HCT116 (cell line): ENCODE measurements around the gene ARMS2. TPM values are rescaled to one million over a fixed set of nuclear protein-coding genes. Genes with fewer than 3 reads are reported as not detected.

Experiments
- ATAC-seq: fragments of 200-7000 bp; cut with Tn5 transposase; 2 replicates; pipeline ENCODE4 v1.9.1; 2020; ENCODE audit warnings: mild to moderate bottlenecking, moderate library complexity
- BruUV-seq: library from RNA; stranded (reverse); fragments of 400-500 nt; replicated peaks from 2 replicates; lab custom pipeline; 2021; lab: Mats Ljungman, UMichigan
- CTCF ChIA-PET: fragments of 300-600 bp; sonication (Branson Sonifier 250); formaldehyde crosslinking; loops from one replicate; lab custom pipeline; 2021; ENCODE audit warnings: antibody characterized with exemption; lab: Charles Lee
- POLR2A ChIA-PET: fragments of 300-600, 350-600 bp; sonication (Branson Sonifier 250); formaldehyde crosslinking; loops from one replicate; lab custom pipeline; 2021; ENCODE audit warnings: antibody characterized with exemption; lab: Charles Lee
- RAD21 ChIA-PET, 2 experiments: fragments of 300-600 bp; sonication (Branson Sonifier 250); formaldehyde crosslinking; loops; one replicate each; lab custom pipeline; 2023; ENCODE audit warnings: low total read pairs in 2 of 2; ENCODE audit not compliant: uncharacterized antibody in 2 of 2, unreplicated experiment in 2 of 2, low non-redundant PET in 1 of 2; lab: Charles Lee
- DNase-seq: peaks from one replicate; pipeline ENCODE4 v3.0.0-alpha.2; 2010; ENCODE audit warnings: low read depth, low spot score
- H2AFZ ChIP-seq: fragments of 200-600 bp; shearing (Covaris generic), sonication (generic); 2 replicates; pipeline ENCODE4 v1.6.1; 2017; ENCODE audit warnings: low read depth, mixed run types, mixed read lengths, antibody characterized with exemption, low read length; ENCODE audit not compliant: poor library complexity, severe bottlenecking
- H3K27ac ChIP-seq: 2 replicates; pipeline ENCODE4 v1.5.1; 2012; ENCODE audit warnings: low read depth, low read length
- H3K27me3 ChIP-seq: fragments of 200-600 bp; sonication (generic); 2 replicates; pipeline ENCODE4 v1.6.1; 2016; ENCODE audit warnings: mixed run types, low read length, mixed read lengths; ENCODE audit not compliant: insufficient read depth
- H3K36me3 ChIP-seq, 2 experiments: fragments of 200-500 bp in 1 of 2; fragments of 200-600 bp in 1 of 2; sonication (Bioruptor generic) in 1 of 2; sonication (generic) in 1 of 2; 2 replicates each; pipeline versions ENCODE4 v1.5.1 to v1.6.1; 2014 to 2016; ENCODE audit warnings: low read length in 2 of 2, inconsistent platforms in 1 of 2, mixed read lengths in 1 of 2, mixed run types in 1 of 2; ENCODE audit not compliant: insufficient read depth in 2 of 2, control insufficient read depth in 1 of 2
- H3K4me1 ChIP-seq, 2 experiments: fragments of 200-600 bp in 1 of 2; sonication (generic) in 1 of 2; 2 replicates each; pipeline versions ENCODE4 v1.5.1 to v1.6.1; 2012 to 2017; ENCODE audit warnings: low read length in 2 of 2, inconsistent platforms in 1 of 2, mild to moderate bottlenecking in 1 of 2, mixed read lengths in 1 of 2, mixed run types in 1 of 2, moderate library complexity in 1 of 2; ENCODE audit not compliant: insufficient read depth in 2 of 2, control insufficient read depth in 1 of 2
- H3K4me2 ChIP-seq: fragments of 200-600 bp; sonication (generic); 2 replicates; pipeline ENCODE4 v1.6.1; 2017; ENCODE audit warnings: mixed run types, low read length, mixed read lengths
- H3K4me3 ChIP-seq, 2 experiments: fragments of 200-600 bp in 1 of 2; sonication (generic) in 1 of 2; replicated peaks in 1 of 2; 2 replicates each; pipeline ENCODE4 v1.5.1; 2011 to 2016; ENCODE audit warnings: low read length in 2 of 2, control low read depth in 1 of 2, low read depth in 1 of 2, mild to moderate bottlenecking in 1 of 2, mixed read lengths in 1 of 2, mixed run types in 1 of 2
- H3K79me2 ChIP-seq: fragments of 200-600 bp; sonication (generic); 2 replicates; pipeline ENCODE4 v1.6.1; 2017; ENCODE audit warnings: mild to moderate bottlenecking, mixed run types, low read length, moderate library complexity, mixed read lengths; ENCODE audit not compliant: insufficient read depth
- H3K9ac ChIP-seq: fragments of 200-600 bp; sonication (generic); 2 replicates; pipeline ENCODE4 v1.6.1; 2016; ENCODE audit warnings: low read length, mixed read lengths
- H3K9me2 ChIP-seq: fragments of 200-600 bp; sonication (generic), shearing (Covaris generic); 2 replicates; pipeline ENCODE4 v1.6.1; 2017; ENCODE audit warnings: mixed run types, mild to moderate bottlenecking, moderate library complexity; ENCODE audit not compliant: insufficient read depth
- H3K9me3 ChIP-seq, 2 experiments: fragments of 200-500 bp in 1 of 2; fragments of 200-600 bp in 1 of 2; sonication (Bioruptor generic) in 1 of 2; sonication (generic) in 1 of 2; 2 replicates each; pipeline ENCODE4 v1.6.1; 2014 to 2017; ENCODE audit warnings: low read length in 2 of 2, mixed read lengths in 2 of 2, inconsistent platforms in 1 of 2, low read depth in 1 of 2, mild to moderate bottlenecking in 1 of 2, mixed run types in 1 of 2, moderate library complexity in 1 of 2; ENCODE audit not compliant: control insufficient read depth in 1 of 2, insufficient read depth in 1 of 2
- H4K20me1 ChIP-seq: fragments of 200-600 bp; sonication (generic), shearing (Covaris generic); 2 replicates; pipeline ENCODE4 v1.6.1; 2017; ENCODE audit warnings: mixed run types, mild to moderate bottlenecking, moderate library complexity; ENCODE audit not compliant: insufficient read depth
- ATF3 ChIP-seq: IDR thresholded peaks from 2 replicates; pipeline ENCODE4 v1.6.1; 2012
- CBX3 ChIP-seq: IDR thresholded peaks from 2 replicates; pipeline ENCODE4 v1.6.1; 2012; ENCODE audit warnings: low read depth
- CEBPB ChIP-seq: IDR thresholded peaks from 2 replicates; pipeline ENCODE4 v1.6.1; 2012; ENCODE audit warnings: low read depth
- EGR1 ChIP-seq: IDR thresholded peaks from 2 replicates; pipeline ENCODE4 v1.6.1; 2012; ENCODE audit warnings: low read depth
- ELF1 ChIP-seq: IDR thresholded peaks from 2 replicates; pipeline ENCODE4 v1.6.1; 2012; ENCODE audit warnings: low read depth, borderline replicate concordance
- EZH2 ChIP-seq: fragments of 200-600 bp; sonication (generic); IDR thresholded peaks from 2 replicates; pipeline ENCODE4 v1.6.1; 2017; ENCODE audit warnings: antibody characterized with exemption, mixed run types
- EZH2phosphoT487 ChIP-seq: fragments of 200-600 bp; IDR thresholded peaks from 2 replicates; pipeline ENCODE4 v1.6.1; 2018; ENCODE audit warnings: antibody characterized with exemption, borderline replicate concordance
- MAX ChIP-seq: IDR thresholded peaks from 2 replicates; pipeline ENCODE4 v1.6.1; 2012
- POLR2A ChIP-seq: IDR thresholded peaks from 2 replicates; pipeline ENCODE4 v1.7.0; 2011; ENCODE audit warnings: borderline replicate concordance; ENCODE audit not compliant: insufficient read depth, insufficient read length; ENCODE audit errors: extremely low read depth
- POLR2AphosphoS5 ChIP-seq: IDR thresholded peaks from 2 replicates; pipeline ENCODE4 v1.6.1; 2011; ENCODE audit warnings: mild to moderate bottlenecking, low read depth, low read length, moderate library complexity
- REST ChIP-seq: IDR thresholded peaks from 2 replicates; pipeline ENCODE4 v1.6.1; 2012; ENCODE audit warnings: low read depth
- SP1 ChIP-seq: IDR thresholded peaks from 2 replicates; pipeline ENCODE4 v1.6.1; 2012; ENCODE audit warnings: low read depth
- YY1 ChIP-seq: IDR thresholded peaks from 2 replicates; pipeline ENCODE4 v1.6.1; 2011; ENCODE audit warnings: low read length, low read depth, moderate library complexity, mild to moderate bottlenecking; ENCODE audit not compliant: insufficient replicate concordance; ENCODE audit errors: extremely low read depth
- ZBTB33 ChIP-seq: IDR thresholded peaks from 2 replicates; pipeline ENCODE4 v1.6.1; 2011; ENCODE audit warnings: mild to moderate bottlenecking, low read length, moderate library complexity; ENCODE audit not compliant: insufficient replicate concordance; ENCODE audit errors: extremely low read depth
- intact Hi-C: fragments of 100-400 bp; cut with micrococcal nuclease; formaldehyde crosslinking; loops from 2 replicates; pipeline ENCODE4 v1.10.0; 2022
- total RNA-seq: library from RNA; stranded (reverse); gene quantifications from one replicate; pipeline ENCODE4 v1.2.1, GENCODE V29; 2021; ENCODE audit not compliant: unreplicated experiment

Gene ARMS2
- total RNA-seq, 1 experiment from 2014 or later: not detected

GRCh38 chr10:122457934-122458333, 3.5 kb downstream of the ARMS2 start:
- H3K4me3 ChIP-seq: no peak overlapping the region
- no peaks in the 10 kb centered on the region for H3K36me3 ChIP-seq
- H3K9me2 ChIP-seq: no peaks in the 10 kb centered on the region
- no peaks in the 10 kb centered on the region for H3K9me3 ChIP-seq
- H3K27ac ChIP-seq: no peak overlapping the region
- H3K9ac ChIP-seq: no peak overlapping the region
- ChIA-PET RAD21 (no interaction called here), POLR2A (no interaction called here), CTCF (interaction anchor here (0.8 kb wide), 1 partner anchor 107 kb away, joined by 4 read pairs; no protein-coding TSS in a partner anchor)
- BruUV-seq: no TSS peak
- no peaks in the 10 kb centered on the region for H3K79me2 ChIP-seq
- H3K27me3 ChIP-seq: peaks cover 2% of the 10 kb centered on the region; the same call in 1 of the 2 replicates
- no peak overlapping the region for H2AFZ ChIP-seq
- ATAC-seq (no peak), DNase-seq (no peak)
- intact Hi-C loops: no loop called here
- no peaks in the 10 kb centered on the region for H3K4me1 ChIP-seq
- H4K20me1 ChIP-seq: no peaks in the 10 kb centered on the region
- no peak for TF ChIP-seq MAX
- TF ChIP-seq ATF3: no peak
- TF ChIP-seq POLR2A: no peak
- TF ChIP-seq REST: no peak
- TF ChIP-seq EGR1: no peak
- no peak for TF ChIP-seq ELF1
- no peak for TF ChIP-seq YY1
- TF ChIP-seq POLR2AphosphoS5: no peak
- TF ChIP-seq EZH2: no peak
- no peak for TF ChIP-seq CEBPB
- no peak for TF ChIP-seq ZBTB33
- TF ChIP-seq SP1: no peak
- TF ChIP-seq CBX3: no peak
- no peak for TF ChIP-seq EZH2phosphoT487
- TF ChIP-seq, all 23 proteins: peak for 0
- no peak overlapping the region for H3K4me2 ChIP-seq
